GM12872 (cell line): ENCODE measurements around the gene ITGB4.

Experiments used
- CTCF ChIP-seq: IDR thresholded peaks from 3 replicates; pipeline ENCODE4 v1.5.1; 2011; ENCODE audit warnings: low read depth, mild to moderate bottlenecking, low read length, moderate library complexity; ENCODE audit not compliant: insufficient read depth

The ITGB4 gene

GRCh38 chr17:75773121-75773807 lies 52.0 kb downstream of the ITGB4 start:
- no peak for TF ChIP-seq CTCF

- 0 out of 3 replicates have a peak, but pooled peaks have one; percentile 9 for TF ChIP-seq CTCF
These were observed 52.7 kb downstream of the ITGB4 start for GRCh38 chr17:75773808-75774470.

- TF ChIP-seq CTCF, result no peak
These were observed 53.3 kb downstream of the ITGB4 start for GRCh38 chr17:75774471-75774990.

- no peak for TF ChIP-seq CTCF
These were observed 53.9 kb downstream of the ITGB4 start for GRCh38 chr17:75774991-75775668.

GRCh38 chr17:75776386-75777295 lies 55.4 kb downstream of the ITGB4 start:
- no peak for TF ChIP-seq CTCF

GRCh38 chr17:75777296-75777922 lies 56.1 kb downstream of the ITGB4 start:
- no peak for TF ChIP-seq CTCF
